GM18499 (cell line): ENCODE measurements around the gene MBD3L4.
"Not testable (repeated sequence)": the region's sequence is repeated elsewhere in the genome, so short reads cannot be mapped to it uniquely, and the experiment has no call there.

Experiments used
- ATAC-seq: cut with Tn5 transposase; IDR thresholded peaks from one replicate; pipeline ENCODE4 v1.9.1; 2021; ENCODE audit warnings: moderate number of reproducible peaks; ENCODE audit not compliant: insufficient read depth, unreplicated experiment

Gene MBD3L4

GRCh38 chr19:7040079-7040478 is at the start of gene MBD3L4:
Gene MBD3L4, minus strand, starts transcription at chr19:7040179. Its CDS starts 35 bp downstream, at chr19:7040144.
- not testable (repeated sequence) for ATAC-seq

GRCh38 chr19:7088999-7089398 is 49.0 kb upstream of the MBD3L4 start:
- no peak for ATAC-seq

- ATAC-seq: no peak
Observed at GRCh38 chr19:7083076-7083956, 43.3 kb upstream of the MBD3L4 start.

- no peak for ATAC-seq
Observed at GRCh38 chr19:7078008-7078407, 38.0 kb upstream of the MBD3L4 start.

GRCh38 chr19:7076151-7076550 is 36.2 kb upstream of the MBD3L4 start:
- ATAC-seq: no peak

GRCh38 chr19:7074705-7075282 is 34.8 kb upstream of the MBD3L4 start:
- ATAC-seq: no peak

- ATAC-seq: no peak
Observed at GRCh38 chr19:7072541-7072940, 32.6 kb upstream of the MBD3L4 start.

GRCh38 chr19:7069904-7070226 is 29.9 kb upstream of the MBD3L4 start:
- no peak for ATAC-seq

- peak; percentile 65 for ATAC-seq
Observed at GRCh38 chr19:7069042-7069903, 29.3 kb upstream of the MBD3L4 start, which contains the start of gene ZNF557. Gene ZNF557, plus strand, starts transcription at chr19:7069703. Its CDS starts 5,372 bp downstream, at chr19:7075075.

- no peak for ATAC-seq
Observed at GRCh38 chr19:7068599-7068998, 28.6 kb upstream of the MBD3L4 start.

- ATAC-seq: no peak
Observed at GRCh38 chr19:7067716-7068115, 27.7 kb upstream of the MBD3L4 start.

- not testable (repeated sequence) for ATAC-seq
Observed at GRCh38 chr19:7067122-7067521, 27.1 kb upstream of the MBD3L4 start.

- ATAC-seq: no peak
Observed at GRCh38 chr19:7063764-7064418, 23.9 kb upstream of the MBD3L4 start.

GRCh38 chr19:7063339-7063738 is 23.4 kb upstream of the MBD3L4 start:
- ATAC-seq: no peak

GRCh38 chr19:7059977-7060376 is 20.0 kb upstream of the MBD3L4 start:
- ATAC-seq: not testable (repeated sequence)

- not testable (repeated sequence) for ATAC-seq
Observed at GRCh38 chr19:7058576-7058975, 18.6 kb upstream of the MBD3L4 start, which contains the start of gene MBD3L3. Gene MBD3L3, minus strand, starts transcription at chr19:7058676. Its CDS starts 71 bp downstream, at chr19:7058605.

GRCh38 chr19:7056371-7056770 is 16.4 kb upstream of the MBD3L4 start:
- ATAC-seq: not testable (repeated sequence)

- ATAC-seq: not testable (repeated sequence)
Observed at GRCh38 chr19:7055679-7056078, 15.7 kb upstream of the MBD3L4 start.

GRCh38 chr19:7054635-7055368 is 14.8 kb upstream of the MBD3L4 start:
- ATAC-seq: not testable (repeated sequence)
